T-helper 2 cell (primary cell): ENCODE results near the gene AICDA.

Experiments
- DNase-seq, 5 experiments: peaks; one replicate each; pipeline versions ENCODE4 v3.0.0 to v3.0.0-alpha.2; 2012 to 2022

The AICDA gene

DNA sequence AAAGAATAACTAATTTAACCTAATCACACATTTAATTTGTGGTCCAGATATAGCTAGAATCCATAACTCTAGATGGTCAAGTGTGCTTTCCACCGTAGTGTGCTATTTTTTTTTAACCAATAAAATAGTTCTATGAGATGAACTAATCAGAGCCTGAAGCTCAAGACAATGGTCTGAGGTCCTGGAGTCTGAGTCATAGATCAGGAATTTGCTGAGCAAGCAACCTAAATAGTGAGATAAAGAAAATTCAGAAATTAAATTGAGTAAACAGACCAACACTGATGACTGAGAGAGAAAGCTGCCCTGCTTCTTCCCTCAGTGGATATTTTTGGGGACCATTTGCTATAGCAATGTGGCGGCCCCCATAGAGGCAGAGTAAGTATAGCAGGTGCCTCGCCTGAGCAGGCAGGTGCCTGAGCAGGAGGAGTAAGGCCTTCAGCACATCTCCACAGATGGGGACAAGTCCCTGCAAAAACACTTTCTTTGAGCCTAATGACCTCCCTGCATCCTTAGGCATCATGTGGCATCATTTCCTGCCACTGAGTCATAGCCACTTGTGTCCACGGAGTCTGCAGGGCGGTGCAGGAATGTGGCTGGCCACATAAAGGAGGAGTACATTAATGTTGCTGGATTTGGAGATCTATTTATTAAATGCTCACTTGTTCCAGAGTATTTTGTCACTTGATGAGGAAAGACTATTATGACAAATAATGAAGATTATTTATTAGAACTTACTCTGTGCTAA is 58.0 kb downstream of the AICDA start:
- no peak for DNase-seq

DNA sequence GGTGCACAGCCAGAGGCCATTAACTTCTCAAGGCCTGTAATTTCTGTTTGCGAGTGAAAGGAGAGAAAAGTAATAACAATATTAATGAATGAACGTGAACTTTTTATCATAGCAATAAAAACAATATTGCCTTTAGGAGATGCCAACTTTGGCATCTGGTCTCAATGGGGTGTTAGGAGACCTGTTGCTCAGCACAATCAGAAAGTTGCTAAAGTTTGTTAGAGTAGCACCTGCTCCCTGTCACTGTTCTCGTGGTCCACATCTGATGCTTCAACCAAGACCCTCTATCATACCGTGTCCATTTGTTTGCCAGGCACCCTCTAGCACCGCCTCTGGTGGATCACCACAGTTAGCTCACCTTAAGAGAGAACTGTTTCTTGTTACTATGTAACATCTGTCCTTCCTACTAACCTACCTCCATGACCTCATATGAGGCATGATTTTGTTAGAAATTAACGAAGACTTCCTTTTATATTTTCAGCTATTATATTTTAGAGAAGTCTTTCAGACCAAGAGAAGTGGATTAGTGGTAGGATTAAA is 59.5 kb downstream of the AICDA start:
- DNase-seq, result no peak
